GM12864 (cell line): Measurements from ENCODE around the gene PARVB.

Experiments
- DNase-seq: peaks from one replicate; pipeline ENCODE4 v3.0.0-alpha.2; 2011; ENCODE audit warnings: low read depth
- H3K4me3 ChIP-seq: 2 replicates; pipeline ENCODE4 v1.5.1; 2011; ENCODE audit warnings: mild to moderate bottlenecking, low read depth, low read length, control low read depth
- TF ChIP-seq, protein P1 (sequence below): IDR thresholded peaks from 2 replicates; pipeline ENCODE4 v1.5.1; 2011; ENCODE audit warnings: low read depth, mild to moderate bottlenecking, moderate library complexity, low read length, control low read depth, inconsistent platforms; ENCODE audit errors: missing control alignments

PARVB gene

DNA sequence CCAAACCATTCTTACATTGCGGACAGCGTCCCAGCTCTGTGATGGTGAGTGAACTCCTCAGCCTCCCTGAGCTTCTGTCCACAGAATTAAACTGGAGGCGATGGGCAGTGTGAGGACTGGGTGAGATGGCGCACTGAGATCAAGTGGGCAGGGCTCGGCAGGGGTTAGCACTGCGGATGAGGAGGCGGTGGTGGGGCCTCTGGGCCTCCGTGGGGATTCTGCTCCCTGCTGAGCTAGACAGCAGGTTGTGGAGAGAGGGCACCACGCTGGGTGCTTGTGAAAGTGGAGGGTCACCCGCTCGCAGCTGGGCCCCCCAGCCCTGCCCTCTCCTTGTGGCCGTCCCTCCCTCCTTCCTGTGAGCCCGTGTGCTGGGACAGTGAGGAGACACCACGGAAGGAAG, 131.0 kb downstream of the PARVB start:
- TF ChIP-seq, protein P1, sequence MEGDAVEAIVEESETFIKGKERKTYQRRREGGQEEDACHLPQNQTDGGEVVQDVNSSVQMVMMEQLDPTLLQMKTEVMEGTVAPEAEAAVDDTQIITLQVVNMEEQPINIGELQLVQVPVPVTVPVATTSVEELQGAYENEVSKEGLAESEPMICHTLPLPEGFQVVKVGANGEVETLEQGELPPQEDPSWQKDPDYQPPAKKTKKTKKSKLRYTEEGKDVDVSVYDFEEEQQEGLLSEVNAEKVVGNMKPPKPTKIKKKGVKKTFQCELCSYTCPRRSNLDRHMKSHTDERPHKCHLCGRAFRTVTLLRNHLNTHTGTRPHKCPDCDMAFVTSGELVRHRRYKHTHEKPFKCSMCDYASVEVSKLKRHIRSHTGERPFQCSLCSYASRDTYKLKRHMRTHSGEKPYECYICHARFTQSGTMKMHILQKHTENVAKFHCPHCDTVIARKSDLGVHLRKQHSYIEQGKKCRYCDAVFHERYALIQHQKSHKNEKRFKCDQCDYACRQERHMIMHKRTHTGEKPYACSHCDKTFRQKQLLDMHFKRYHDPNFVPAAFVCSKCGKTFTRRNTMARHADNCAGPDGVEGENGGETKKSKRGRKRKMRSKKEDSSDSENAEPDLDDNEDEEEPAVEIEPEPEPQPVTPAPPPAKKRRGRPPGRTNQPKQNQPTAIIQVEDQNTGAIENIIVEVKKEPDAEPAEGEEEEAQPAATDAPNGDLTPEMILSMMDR = no peak
- H3K4me3 ChIP-seq = no peak overlapping the region
- no peak for DNase-seq

DNA sequence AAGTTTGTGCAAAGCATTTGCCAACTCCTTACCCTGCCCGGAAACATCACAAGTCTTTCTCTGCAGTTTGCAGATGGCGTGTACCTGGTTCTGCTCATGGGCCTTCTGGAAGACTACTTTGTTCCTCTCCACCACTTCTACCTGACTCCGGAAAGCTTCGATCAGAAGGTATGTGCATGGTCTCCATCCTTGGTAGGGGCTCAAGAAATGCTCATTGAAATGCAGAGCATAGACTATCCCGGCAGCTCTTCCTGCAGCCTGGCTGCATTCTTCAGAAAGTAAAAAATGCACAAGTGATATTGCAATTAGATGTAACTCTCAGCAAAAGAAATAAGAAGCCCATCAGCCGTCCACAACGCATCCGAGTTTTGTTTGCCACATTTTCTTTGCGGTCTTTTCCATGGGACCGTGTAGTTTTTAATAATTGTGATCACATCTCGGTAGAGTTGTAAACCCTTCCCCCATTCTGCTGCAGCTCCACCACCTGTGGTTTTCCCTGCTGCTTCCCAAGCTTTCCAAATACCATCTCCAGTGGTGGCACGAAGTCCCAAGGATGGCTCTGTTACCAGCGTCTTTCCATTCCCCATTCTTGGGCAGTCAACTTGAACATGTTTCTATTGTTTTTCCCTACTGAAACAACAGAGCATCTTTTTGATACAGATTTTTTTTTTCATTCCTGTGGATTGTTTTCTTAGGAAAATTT, 134.0 kb downstream of the PARVB start:
- no peak overlapping the region for H3K4me3 ChIP-seq
- DNase-seq = no peak
- TF ChIP-seq, protein P1 = no peak

DNA sequence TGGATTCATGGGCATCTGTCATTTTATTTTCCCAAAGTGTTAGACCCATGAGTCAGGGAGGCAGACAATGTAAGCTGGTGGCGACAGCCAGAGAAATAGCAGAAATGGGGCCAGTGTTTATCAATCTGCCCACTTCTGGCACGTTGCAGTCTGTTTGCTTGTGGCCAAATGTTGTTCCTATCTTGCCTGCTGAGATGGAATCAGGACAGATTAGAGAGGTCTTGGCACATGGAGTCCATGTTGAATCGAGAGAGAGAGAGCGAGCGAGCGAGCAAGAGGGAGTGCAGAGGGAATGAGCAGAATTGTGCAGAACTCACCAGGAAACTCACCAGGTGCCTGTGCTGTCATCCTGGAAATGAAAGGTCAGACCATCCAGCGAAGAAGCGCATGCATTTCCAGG, 134.7 kb downstream of the PARVB start:
- no peak for DNase-seq
- H3K4me3 ChIP-seq = no peak overlapping the region
- TF ChIP-seq, protein P1 = no peak

DNA sequence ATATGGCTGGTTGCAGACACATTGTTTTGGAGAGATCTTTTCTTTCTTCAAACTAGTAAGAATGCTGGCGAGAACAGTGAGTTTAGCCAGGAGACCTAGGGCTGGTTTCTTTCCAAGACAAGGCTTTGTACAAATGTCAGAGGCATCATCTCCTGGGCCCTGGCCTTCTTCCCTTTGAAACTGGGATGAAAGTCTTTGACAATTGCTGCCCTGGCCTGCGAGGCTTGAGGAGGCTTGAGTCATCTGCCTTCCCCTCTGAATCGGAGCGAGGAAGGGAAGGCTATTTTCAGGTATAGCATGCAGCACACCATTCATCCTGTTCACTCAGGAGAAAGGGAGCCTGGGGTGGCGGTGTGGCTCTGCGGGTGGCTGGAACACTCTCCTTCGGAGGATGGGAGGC, 135.1 kb downstream of the PARVB start:
- TF ChIP-seq, protein P1 = no peak
- DNase-seq = no peak

DNA sequence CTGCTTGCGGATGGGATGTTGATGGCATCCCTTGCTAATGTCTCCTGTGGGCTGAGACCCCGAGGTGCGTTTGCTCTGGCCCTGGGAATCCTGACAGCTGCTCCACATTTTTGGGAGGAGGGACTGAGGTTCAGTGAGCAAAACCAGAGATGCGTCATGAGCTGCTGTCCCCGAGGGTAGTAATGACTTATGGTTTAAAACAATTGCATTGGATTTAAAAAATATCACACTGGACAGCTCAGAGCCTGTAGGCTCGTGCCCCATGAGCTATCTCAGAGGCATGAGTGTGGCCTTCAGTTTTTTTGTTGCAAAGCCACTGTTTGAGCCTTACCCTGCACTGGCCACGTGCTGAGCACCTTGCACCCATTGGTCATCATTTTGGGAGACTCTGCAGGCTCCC, 135.7 kb downstream of the PARVB start:
- TF ChIP-seq, protein P1 = no peak
- H3K4me3 ChIP-seq = no peak overlapping the region
- DNase-seq = no peak

More for the DNA sequence above, 135.1 kb downstream of the PARVB start:
- no peak overlapping the region for H3K4me3 ChIP-seq

DNA sequence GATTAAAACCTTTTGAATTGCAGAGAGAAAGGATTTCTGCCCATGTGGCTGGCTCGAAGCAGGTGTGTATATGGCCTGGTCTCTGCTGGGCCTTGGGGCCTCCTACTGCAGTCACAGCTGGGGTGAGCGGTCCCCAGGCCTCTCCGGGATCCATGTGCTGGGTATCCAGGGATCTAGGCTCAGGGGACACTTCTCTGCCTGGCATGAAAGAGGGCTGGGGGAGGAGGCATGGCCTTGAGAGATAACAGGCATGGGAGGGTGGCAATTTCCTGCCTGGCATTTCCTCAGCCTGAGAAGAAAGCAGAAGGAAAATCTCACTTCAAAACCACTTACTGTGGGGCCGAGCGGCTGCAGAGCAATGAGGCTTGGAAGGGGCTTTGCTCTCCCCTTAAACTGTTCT, 136.3 kb downstream of the PARVB start:
- no peak for DNase-seq
- TF ChIP-seq, protein P1 = no peak

DNA sequence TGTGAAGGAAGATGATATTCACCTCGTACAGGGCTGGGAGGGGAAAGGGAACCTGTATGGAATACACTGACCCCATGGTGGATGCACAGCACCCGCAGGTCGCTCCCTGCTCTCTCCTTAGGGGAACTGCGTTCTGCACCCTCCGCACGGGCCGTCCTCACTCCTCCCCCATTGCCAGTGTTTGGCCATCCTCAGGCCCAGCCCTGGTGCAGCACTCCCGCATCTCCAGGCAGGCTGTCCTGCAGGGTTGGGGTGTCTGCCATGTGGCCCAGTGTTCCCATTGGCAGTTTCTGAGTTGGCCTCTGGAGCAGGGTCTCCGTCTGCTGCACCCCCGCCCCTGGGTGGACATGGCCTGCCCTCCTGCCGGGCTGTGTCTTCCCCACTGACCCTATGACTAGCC, 137.6 kb downstream of the PARVB start:
- TF ChIP-seq, protein P1 = no peak
- DNase-seq = no peak
- H3K4me3 ChIP-seq = no peak overlapping the region

More for the DNA sequence above, 136.3 kb downstream of the PARVB start:
- H3K4me3 ChIP-seq = no peak overlapping the region
